DMS79 (cell line): ENCODE measurements around the gene ARL16.
A peak's percentile ranks its signal among the peaks of the same experiment; 100 is the strongest.

ENCODE experiments used
- DNase-seq: peaks from one replicate; lab custom pipeline; 2025; lab: John Stamatoyannopoulos, UW

Gene ARL16

DNA sequence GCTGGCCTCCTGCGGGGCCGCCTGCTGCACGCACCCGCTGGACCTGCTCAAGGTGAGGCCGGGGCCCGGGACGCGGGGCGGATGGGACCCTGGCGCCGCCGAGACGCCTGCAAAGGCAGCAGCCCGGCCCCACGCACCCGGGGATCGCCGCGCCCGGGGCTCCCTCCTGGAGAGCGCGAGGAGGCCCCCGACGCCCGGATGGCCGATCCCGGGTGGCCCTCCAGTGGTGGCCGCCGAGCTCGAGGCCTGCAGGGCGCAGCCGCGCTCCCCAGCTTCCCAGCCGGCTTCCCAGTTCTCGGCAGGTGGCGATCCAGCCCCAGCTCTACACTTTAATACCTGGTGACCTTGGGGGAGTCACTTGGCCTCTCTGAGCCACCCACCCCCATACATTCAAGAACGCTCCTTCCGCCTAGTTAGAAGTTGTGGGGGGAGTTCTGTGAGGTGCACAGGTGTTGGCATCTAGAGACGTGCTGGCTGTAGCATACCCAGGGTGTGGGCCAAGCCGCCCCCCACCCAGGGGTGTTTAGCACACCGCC lies 28.9 kb upstream of the ARL16 start:
- no peak for DNase-seq

DNA sequence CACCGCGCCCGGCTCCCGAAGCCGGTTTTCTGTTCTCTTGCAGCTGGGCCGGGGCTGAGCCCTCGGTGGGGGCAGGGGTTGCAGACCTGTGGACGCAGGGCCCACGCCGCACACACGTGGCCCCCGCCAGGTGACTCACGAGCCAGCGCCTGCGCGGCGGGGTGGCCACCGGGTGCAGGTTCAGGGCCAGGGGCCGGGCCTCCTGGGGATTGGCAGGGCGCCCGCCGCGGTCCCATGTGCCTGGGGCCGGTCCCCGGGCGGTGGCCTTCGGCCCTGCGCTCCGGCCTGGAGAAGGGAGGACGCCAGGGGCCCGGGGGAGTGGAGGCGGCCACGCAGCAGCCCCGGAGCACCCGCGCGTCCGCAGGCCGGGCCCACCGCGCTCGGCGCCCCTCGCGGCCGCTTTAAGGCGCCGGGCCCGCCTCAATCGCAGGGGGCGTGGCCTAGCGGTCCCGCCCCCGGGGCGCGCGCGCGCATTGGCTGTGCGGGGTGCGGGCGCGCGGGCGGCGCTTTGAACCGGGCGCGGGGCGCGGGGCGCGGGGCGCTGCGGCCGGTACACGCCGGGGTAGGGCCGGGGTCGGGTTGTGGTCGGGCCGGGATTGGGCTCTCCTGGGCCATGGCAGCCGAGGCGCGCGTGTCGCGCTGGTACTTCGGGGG lies 28.3 kb upstream of the ARL16 start, which contains the start of gene SLC25A10:
Gene SLC25A10, plus strand, starts transcription at position 471 of the 654 bp plus-strand sequence. Its CDS starts 143 bp downstream, at position 614.
- peak; percentile 12 for DNase-seq

DNA sequence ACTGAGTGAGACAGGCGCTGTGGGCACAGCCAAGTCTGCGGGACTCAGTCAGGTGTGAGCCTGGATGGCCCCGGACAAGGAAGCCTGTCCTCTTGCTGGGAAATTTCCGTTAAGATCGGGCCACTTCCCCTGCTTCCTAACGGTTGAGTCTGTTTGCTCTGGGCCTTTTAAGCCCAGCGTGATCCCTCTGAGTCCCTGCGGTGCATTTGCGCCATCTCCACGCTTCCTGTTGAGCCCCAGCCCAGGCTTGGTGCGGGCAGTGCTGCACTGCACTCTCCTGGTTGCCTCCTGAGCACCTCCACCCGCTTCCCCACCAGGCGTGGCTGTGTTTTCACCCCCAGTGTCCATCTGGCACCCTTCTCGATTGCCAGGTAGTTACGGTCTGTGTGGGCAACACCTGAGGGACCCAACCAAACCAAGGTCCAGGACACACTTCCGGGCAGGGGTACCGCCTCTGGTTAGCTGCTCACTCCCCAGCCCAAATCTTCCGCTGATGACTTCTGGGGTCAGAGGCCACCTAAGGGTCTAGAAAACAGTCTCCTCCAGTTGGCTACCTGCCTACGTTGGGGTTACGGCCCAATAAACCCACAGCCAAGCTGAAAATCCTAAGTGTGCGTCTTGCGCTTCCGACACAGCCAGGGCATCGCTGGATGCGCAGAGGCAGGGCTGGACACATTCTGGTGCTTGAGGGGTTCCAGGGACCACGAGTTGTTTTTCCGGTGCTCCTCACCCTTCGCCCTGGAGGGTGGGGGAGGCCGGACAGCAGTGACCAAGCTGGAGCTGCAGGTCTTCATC lies 27.1 kb upstream of the ARL16 start:
- no peak for DNase-seq

DNA sequence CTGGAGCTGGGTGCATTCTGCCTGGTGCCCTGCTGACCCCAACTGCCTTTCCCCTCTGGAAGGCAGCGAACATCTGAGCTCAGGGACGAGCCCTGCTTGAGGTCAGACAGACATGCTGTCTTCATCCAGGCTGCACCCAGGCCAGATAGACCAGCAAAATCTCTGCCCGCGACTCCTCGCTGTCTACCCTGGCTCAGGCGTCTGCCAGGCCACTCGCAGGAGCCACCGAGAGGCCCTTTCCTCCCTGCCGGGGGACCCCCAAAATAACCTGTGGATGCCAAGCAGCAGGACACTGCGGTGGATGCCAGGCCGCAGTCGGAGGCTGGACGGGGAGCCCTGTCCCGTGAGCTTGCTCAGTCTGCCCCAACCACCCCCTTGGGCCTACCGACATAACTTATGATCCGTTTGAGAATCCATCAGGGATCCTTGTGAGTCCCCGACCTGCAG lies 25.2 kb upstream of the ARL16 start:
- no peak for DNase-seq

DNA sequence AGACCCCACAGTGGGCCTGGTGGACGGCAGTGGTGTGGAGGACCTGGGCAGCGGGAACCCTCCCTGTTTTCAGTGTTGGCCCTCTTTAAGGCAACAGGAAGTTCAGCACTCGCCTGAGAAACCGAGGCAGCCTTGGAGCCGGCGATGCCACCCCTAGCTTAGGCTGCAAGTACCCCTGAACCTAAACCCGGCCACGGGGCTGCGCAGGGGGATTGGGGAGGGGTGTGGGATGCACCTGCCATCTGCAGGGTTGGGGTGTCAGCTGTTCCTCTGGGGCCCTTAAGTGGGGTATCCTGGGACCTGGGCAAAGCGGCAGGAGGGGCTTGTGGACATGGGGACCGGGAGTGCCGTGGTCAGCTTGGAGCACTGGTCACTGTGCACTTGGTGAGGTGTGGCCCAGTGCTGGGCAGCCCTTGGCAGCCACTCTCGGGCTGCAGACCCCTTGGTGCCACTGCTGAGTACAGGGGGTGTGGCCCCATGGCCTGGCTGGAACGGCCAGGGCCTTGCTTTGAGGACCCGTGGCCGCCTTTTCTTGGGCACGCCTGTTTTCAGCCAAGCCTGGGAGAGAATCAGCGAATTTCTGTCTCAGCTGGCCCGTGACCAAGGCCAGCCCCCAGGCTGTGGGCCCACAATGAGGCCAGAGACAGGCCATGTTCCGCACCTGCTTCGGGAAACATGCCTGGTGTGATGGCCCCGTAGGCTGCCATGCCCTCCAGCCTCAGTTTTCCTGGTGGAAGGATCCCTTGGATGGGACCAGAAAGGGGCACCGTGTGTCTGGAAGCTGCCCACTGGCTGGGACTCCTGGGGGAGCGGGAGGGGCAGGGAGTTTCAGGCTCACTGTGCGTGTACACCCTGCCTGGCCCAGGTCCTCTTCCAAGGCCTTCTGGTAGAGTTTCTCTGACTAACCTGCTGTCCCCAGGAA lies 24.4 kb upstream of the ARL16 start:
- no peak for DNase-seq

DNA sequence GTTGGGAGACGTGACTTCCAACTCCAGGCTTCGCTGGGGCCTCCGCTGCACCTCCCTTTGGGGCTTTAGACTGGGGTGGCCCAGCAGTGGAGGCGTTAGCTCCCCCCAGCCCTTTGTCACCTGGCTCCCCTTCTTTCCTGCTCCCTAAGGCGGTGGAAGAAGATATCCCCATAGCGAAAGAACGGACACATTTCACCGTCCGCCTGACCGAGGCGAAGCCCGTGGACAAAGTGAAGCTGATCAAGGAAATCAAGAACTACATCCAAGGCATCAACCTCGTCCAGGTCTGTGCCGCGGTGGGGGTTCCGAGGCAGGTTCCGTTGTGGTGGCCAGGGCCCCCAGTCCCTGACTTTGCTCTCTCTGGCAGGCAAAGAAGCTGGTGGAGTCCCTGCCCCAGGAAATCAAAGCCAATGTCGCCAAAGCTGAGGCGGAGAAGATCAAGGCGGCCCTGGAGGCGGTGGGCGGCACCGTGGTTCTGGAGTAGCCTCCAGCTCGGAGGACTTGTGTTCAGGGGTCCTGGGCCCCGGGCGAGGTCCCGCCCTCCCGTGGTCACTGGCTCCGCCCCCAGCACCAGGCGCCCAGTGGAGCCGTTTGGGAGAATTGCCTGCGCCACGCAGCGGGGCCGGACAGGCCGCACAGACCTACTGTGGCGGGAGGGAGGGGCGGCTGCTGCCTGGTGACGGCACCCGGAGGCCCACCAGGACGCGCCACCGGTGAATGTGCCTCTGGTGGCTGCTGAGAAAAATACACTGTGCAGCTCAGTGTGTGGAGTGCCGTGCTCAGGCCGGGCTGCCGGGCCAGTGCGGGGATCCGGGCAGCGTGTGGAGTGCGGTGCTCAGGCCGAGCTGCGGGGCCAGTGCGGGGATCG lies 23.4 kb upstream of the ARL16 start:
- DNase-seq, result no peak

DNA sequence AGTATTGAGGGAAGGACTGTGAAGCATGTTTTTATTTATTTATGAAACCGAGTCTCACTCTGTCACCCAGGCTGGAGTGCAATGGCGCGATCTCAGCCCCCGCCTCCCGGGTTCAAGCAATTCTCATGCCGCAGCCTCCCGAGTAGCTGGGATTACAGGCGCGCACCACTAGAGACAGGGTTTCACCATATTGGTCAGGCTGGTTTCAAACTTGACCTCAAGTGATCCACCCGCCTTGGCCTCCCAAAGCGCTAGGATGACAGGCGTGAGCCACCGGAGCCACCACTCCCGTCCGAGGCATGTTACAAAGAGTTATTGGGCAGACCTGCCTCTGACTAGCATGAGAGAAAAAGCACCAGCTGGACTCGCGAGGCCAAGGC lies 22.6 kb upstream of the ARL16 start:
- no peak for DNase-seq

DNA sequence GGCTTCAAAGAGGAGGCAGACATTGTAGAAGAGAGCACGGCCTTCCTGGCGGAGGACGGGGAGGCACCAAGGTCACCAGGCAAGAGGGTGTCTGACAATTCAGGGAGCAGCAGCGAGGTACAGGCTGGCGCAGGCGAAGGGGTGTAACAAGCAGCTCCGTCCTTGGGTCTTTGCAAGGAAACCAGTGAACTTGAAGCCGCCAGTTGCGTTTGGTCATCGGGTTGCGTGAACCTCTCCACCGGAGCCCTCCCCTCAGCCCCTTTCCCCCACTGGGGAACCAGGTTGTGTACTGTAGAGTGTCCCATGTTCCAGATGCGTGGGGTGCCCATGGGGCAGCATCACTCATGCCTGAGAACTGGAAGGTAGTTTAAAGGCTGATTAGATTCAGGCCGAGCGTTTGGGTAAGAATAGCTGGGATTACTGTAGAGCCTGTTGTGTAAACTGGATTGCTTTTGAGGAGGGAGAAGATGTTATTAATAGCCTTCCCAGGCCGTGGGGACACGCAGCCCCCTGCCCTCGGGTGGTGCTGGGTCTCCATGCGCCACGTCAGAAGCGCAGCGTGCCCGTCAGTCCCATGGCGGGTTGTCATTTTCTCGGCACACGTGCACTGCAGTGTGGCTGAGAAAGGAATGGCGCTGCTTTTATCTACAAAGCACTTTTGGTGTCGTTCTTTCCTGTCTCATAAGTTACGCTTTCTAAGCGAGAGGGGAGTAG lies 22.1 kb upstream of the ARL16 start:
- no peak for DNase-seq

DNA sequence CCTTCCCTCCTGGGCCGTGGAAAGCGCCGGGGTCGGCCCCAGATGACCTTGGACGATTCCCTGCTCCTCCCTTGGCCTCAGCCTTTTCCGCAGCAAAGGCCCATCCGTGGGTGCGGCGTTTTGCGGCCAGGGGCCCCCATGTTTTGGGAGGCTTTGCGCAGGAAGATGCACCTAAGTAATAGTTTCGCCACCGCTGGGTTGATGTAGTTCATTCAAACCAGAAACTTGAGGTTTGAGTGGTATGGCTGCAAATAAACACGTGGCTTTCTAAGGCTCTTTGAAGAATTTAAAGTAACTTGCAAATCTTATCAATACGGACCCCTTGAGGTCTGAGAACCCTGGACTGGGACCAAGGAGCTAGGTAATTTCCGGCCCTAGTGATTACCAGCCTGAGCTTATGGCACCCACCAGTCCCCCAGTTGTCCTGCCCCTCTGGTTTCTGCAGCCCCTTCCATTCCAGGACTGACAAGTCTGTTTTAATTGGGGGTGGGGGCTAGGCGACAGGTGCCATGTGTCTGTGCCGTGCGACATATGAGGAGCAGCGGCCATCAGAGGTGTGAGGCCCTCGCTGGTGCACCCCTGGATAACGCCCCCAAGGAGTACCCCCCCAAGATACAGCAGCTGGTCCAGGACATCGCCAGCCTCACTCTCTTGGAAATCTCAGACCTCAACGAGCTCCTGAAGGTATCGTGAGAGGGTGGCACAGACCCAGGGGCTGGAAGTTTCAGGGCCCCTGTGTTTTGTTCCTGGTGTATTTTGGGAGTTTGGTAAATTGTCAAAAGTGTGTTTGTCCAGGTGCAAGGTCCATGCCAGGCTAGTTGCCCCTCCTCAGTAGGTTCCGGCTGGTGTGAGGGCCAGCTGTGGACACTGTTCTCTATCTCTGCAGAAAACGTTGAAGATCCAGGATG lies 20.4 kb upstream of the ARL16 start:
- DNase-seq, result no peak

DNA sequence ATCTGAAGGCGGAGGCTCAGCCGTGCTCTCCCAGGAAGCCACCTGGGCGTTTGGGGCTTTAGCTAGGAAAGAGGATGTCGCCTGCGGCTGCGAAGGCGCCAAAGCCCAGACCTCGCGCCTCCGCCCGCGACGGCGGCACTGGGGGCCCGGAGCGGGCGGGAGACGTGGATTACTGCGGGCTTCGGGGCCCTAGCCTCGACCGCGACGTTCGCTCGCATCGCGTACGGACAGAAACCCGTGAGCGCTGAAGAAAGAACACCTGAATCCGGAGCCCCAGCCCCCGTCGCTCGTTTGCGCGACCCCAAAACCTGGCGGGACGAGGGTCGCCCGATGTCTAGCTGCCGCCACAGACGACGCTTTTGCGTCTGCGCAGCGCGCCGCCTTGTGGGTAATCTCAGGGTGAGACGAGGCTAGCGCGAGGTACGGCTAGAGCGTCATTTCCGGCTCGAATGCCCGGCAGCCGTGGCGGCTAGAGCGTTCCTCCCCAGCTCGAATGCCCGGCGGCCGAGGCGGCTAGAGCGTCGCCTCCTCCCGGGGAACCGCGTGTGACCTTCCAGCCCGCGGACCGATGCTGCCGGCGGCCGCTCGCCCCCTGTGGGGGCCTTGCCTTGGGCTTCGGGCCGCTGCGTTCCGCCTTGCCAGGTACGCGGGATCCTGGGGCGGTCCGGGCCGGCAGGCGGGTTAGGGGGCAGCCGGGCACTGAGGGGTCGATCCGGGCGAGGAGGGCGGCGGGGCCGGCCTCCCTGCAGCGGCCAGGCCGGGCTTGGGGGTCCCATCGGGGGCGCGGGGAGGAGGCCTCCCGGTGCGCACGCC lies 19.5 kb upstream of the ARL16 start, which contains the start of gene MRPL12:
Gene MRPL12, plus strand, starts transcription at position 434 of the 813 bp plus-strand sequence. Its CDS starts 135 bp downstream, at position 569.
- peak; percentile 63 for DNase-seq

DNA sequence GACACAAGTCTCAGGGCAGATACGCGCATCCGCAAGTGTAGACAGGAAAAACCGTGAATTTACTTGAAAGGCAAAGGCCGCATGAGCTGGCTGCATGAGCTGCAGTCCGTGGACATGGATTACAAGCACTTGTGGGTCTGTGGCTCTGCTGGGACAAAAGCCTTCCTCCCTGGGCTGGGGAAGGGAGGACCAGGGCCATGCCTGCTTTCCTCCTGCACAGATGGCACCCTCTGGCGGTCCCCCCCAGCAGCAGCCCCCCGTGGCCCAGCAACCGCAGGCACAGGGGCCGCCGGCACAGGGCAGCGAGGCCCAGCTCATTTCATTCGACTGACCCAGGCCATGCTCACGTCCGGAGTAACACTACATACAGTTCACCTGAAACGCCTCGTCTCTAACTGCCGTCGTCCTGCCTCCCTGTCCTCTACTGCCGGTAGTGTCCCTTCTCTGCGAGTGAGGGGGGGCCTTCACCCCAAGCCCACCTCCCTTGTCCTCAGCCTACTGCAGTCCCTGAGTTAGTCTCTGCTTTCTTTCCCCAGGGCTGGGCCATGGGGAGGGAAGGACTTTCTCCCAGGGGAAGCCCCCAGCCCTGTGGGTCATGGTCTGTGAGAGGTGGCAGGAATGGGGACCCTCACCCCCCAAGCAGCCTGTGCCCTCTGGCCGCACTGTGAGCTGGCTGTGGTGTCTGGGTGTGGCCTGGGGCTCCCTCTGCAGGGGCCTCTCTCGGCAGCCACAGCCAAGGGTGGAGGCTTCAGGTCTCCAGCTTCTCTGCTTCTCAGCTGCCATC lies 17.9 kb upstream of the ARL16 start:
- DNase-seq, result no peak

DNA sequence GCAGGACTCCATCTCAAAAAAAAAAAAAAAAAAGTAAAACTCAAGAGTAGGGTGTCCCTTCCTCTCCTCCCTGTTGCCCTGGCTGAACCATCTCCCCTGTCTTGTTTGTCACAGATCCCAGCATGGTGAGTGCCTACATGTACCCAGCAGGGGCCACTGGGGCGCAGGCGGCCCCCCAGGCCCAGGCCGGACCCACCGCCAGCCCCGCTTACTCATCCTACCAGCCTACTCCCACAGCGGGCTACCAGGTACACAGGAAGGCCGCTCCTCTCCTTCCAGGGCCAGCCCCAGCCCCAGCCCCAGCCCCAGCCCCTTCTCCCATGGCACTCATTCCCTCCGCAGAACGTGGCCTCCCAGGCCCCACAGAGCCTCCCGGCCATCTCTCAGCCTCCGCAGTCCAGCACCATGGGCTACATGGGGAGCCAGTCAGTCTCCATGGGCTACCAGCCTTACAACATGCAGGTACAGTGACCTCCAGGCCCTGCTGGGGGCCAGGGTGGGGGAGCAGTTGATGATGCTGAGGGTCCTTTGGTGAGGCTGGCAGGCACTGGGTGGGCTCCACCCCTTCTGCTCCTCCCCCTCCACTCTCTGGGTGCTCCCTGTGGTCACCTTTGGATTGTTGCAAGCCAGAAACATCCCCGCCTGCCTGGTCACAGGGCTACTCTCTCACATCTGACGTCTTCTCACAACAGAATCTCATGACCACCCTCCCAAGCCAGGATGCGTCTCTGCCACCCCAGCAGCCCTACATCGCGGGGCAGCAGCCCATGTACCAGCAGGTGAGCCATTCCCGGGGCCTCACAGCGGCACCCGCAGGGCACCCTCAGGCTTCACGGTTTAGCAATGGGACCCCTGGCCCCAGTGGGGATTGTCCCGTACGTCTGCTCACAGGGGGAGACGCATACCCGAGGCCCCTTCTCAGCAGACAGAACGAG lies 17.0 kb upstream of the ARL16 start:
- no peak for DNase-seq

DNA sequence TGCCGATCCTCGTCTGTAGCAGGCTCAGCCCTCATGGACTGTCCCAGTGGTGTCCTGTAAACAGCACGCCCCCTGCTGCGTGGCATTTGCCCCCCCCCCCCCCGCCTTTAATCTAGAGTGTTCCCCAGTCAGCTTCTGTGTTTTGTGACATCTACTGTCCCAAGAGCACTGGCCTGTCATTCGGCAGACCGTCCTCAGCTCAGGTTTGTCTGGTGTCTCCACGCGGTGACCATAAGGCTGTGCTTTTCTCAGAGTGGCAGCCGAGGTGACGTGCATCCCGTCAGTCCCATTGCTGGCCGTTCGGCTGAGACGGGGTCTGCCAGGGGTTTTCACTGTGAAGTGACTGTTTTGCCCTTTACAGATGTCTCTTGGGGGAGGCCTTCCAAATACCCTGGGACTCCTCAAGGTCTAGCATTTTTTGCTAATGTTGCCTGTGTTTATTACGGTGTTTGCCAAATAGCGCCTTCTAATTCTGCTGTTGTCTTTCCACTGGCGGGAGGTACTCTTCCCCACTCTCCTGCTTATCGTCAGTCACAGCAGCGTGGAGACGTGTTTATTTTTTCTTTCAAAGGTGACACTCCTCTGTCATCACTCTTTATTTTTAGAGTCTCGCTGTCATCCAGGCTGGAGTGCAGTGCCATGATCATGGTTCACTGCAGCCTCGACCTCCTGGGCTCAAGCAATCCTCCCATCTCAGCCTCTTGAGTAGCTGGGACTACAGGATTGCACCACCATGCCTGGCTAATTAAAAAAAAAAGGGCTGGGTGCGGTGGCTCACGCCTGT lies 13.9 kb upstream of the ARL16 start:
- DNase-seq, result no peak

DNA sequence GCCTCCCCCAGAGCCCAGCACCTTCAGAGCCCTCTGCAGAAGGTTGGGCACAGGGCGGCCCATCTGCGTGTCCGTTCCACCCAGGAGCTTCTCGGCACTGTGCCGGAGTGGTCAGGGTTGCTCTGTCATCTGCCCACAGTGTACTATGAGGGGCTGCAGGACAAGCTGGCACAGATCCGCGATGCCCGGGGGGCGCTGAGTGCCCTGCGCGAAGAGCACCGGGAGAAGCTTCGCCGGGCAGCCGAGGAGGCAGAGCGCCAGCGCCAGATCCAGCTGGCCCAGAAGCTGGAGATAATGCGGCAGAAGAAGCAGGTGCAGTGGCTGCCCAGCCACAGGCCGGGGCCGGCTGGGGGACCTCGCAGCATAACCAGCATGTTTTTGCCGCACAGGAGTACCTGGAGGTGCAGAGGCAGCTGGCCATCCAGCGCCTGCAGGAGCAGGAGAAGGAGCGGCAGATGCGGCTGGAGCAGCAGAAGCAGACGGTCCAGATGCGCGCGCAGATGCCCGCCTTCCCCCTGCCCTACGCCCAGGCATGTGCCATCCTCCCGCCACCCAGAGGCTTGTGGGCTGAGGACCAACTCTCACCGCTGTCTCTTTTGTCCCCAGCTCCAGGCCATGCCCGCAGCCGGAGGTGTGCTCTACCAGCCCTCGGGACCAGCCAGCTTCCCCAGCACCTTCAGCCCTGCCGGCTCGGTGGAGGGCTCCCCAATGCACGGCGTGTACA lies 12.8 kb upstream of the ARL16 start:
- no peak for DNase-seq

DNA sequence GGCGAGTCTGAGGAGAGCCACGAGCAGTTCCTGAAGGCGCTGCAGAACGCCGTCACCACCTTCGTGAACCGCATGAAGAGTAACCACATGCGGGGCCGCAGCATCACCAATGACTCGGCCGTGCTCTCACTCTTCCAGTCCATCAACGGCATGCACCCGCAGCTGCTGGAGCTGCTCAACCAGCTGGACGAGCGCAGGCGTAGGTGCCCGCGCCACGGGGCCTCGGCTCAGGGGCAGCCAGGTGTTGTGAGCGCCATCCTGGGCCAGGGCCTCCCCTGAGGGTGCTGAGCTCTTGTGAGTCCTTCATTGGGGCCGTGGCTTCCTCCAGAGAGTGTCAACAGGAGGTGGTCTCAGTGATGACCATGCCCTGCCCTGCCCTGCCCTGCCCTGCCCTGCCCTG lies 12.2 kb upstream of the ARL16 start:
- DNase-seq, result no peak
